ENCODE results near the gene NXF3.
"Not testable (repeated sequence)": the region's sequence is repeated elsewhere in the genome, so short reads cannot be mapped to it uniquely, and the experiment has no call there.

Gene NXF3, protein sequence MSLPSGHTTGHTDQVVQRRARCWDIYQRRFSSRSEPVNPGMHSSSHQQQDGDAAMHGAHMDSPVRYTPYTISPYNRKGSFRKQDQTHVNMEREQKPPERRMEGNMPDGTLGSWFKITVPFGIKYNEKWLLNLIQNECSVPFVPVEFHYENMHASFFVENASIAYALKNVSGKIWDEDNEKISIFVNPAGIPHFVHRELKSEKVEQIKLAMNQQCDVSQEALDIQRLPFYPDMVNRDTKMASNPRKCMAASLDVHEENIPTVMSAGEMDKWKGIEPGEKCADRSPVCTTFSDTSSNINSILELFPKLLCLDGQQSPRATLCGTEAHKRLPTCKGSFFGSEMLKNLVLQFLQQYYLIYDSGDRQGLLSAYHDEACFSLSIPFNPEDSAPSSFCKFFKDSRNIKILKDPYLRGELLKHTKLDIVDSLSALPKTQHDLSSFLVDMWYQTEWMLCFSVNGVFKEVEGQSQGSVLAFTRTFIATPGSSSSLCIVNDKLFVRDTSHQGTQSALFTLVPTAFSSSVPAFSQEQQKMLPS

DNA sequence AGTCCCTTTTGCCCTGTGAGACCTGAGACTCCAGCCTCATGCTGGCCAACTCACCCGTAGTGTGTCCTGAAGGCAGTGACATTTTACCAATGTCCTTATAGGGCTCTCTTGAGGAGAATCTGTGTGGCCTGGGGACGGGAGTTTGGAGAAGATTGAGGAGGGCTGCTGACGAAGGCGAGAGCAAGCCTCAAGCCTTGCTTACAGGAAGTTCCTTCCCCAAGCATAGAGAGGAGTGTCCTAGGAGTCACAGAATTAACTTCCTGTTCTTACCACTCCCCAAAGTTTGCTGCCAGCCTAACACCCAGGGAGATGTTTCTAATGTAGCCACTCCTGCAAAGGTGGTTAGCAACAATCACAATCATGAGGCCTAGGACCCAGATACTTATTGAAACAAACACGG is at the start of gene NXF3:
TSS of gene NXF3 (minus strand) at position 202 of the 400 bp plus-strand sequence. CDS start at position 82, 120 bp downstream.
- Histone ChIP-seq H3K4me3 (ENCODE audit: insufficient read length, low read depth) (no peak within 1 kb of the TSS), H3K36me3 (ENCODE audit: insufficient read depth, insufficient read length, low read length) (no peaks in the 10 kb centered on the region), H3K27me3 (ENCODE audit: insufficient read depth, insufficient read length) (no peaks in the 10 kb centered on the region), H3K9ac (ENCODE audit: insufficient read length, low read depth) (no peak within 1 kb of the TSS), H3K9me3 (ENCODE audit: insufficient read depth, low read length) (peaks cover 15% of the 10 kb centered on the region; the same call in 1 of the 2 replicates), H3K4me1 (ENCODE audit: insufficient read depth, insufficient read length) (no peaks in the 10 kb centered on the region)
- no peak for TF ChIP-seq YY1 (IDR thresholded peaks at IDR 0.05; ENCODE audit: insufficient read depth, insufficient read length)
- no peak for DNase-seq (ENCODE audit: low read depth, low spot score)

DNA sequence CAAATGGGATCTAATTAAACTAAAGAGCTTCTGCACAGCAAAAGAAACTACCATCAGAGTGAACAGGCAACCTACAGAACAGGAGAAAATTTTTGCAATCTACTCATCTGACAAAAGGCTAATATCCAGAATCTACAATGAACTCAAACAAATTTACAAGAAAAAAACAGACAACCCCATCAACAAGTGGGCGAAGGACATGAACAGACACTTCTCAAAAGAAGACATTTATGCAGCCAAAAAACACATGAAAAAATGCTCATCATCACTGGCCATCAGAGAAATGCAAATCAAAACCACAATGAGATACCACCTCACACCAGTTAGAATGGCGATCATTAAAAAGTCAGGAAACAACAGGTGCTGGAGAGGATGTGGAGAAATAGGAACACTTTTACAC is 43.6 kb upstream of the NXF3 start:
- not testable (repeated sequence) for H3K27me3 ChIP-seq (ENCODE audit: insufficient read depth, insufficient read length); DNase-seq (ENCODE audit: low read depth, low spot score); H3K36me3 ChIP-seq (ENCODE audit: insufficient read depth, insufficient read length, low read length); H3K9ac ChIP-seq (ENCODE audit: insufficient read length, low read depth); H3K4me3 ChIP-seq (ENCODE audit: insufficient read length, low read depth); H3K4me1 ChIP-seq (ENCODE audit: insufficient read depth, insufficient read length); H3K9me3 ChIP-seq (ENCODE audit: insufficient read depth, low read length)

DNA sequence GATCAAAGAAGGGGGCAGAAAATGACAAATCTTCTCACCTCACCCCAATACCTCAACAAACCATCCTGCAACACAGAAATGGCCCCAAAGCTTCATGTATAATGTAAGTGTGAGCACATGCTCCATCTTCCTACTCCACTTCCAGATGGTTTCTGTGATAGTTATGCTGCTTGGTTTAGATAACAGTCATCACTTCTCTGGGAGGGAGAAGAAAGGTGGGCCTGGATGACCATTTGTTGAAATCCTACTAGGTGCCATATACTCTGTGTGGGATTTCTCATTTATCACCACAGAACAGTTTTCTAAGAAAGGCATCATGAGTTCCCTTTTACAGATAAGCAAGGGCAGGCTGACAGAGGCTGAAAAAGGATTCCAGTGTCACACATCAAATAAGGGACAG is 31.3 kb upstream of the NXF3 start:
- H3K4me3 ChIP-seq (ENCODE audit: insufficient read length, low read depth), result no peak overlapping the region
- DNase-seq (ENCODE audit: low read depth, low spot score), result no peak
- TF ChIP-seq YY1 (IDR thresholded peaks at IDR 0.05; ENCODE audit: insufficient read depth, insufficient read length) (no peak), ZNF274 (IDR thresholded peaks at IDR 0.05; ENCODE audit: low read depth, low read length) (no peak), SUZ12 (IDR thresholded peaks at IDR 0.05; ENCODE audit: extremely low read depth, insufficient read depth, insufficient read length) (no peak)
- H3K9me3 ChIP-seq (ENCODE audit: insufficient read depth, low read length), result no peaks in the 10 kb centered on the region
- no peaks in the 10 kb centered on the region for H3K4me1 ChIP-seq (ENCODE audit: insufficient read depth, insufficient read length)
- H3K27me3 ChIP-seq (ENCODE audit: insufficient read depth, insufficient read length), result no peaks in the 10 kb centered on the region
- no peak overlapping the region for H3K9ac ChIP-seq (ENCODE audit: insufficient read length, low read depth)
- H3K36me3 ChIP-seq (ENCODE audit: insufficient read depth, insufficient read length, low read length), result no peaks in the 10 kb centered on the region

DNA sequence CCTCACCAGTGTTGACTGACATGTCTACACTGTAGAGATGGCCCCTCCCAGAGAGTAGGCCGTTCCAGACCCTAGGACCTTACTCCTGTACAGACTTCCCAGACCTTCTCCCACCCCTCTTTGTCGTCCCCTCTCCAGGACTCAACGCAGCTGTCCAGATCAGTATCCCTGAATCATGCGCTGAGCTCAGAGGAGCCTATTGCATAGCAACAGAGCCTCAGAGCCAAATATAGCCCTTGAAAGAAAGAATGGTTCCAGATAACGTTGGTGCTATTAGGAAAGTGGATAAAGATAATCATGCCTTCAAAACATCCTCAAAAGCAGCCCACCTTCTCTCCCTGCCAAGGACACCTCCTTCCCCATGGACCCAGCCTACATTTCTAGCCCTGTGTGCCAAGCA is 27.8 kb upstream of the NXF3 start:
- H3K27me3 ChIP-seq (ENCODE audit: insufficient read depth, insufficient read length), result no peaks in the 10 kb centered on the region
- no peaks in the 10 kb centered on the region for H3K36me3 ChIP-seq (ENCODE audit: insufficient read depth, insufficient read length, low read length)
- no peaks in the 10 kb centered on the region for H3K4me1 ChIP-seq (ENCODE audit: insufficient read depth, insufficient read length)
- H3K4me3 ChIP-seq (ENCODE audit: insufficient read length, low read depth), result no peak overlapping the region
- H3K9me3 ChIP-seq (ENCODE audit: insufficient read depth, low read length), result no peaks in the 10 kb centered on the region
- TF ChIP-seq YY1 (IDR thresholded peaks at IDR 0.05; ENCODE audit: insufficient read depth, insufficient read length) (no peak), SUZ12 (IDR thresholded peaks at IDR 0.05; ENCODE audit: extremely low read depth, insufficient read depth, insufficient read length) (no peak), ZNF274 (IDR thresholded peaks at IDR 0.05; ENCODE audit: low read depth, low read length) (no peak)
- H3K9ac ChIP-seq (ENCODE audit: insufficient read length, low read depth), result no peak overlapping the region
- no peak for DNase-seq (ENCODE audit: low read depth, low spot score)

DNA sequence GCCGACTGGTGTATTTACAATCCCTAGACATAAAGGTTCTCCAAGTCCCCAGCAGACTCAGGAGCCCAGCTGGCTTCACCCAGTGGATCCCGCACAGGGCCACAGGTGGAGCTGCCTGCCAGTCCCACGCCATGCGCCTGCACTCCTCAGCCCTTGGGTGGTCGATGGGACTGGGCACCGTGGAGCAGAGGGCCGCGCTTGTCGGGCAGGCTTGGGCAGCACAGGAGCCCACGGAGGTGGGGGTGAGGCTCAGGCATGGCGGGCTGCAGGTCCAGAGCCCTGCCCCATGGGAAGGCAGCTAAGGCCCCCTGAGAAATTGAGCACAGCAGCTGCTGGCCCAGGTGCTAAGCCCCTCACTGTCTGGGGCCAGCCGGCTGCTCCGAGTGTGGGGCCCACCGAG is 24.0 kb upstream of the NXF3 start:
- not testable (repeated sequence) for H3K4me1 ChIP-seq (ENCODE audit: insufficient read depth, insufficient read length); H3K4me3 ChIP-seq (ENCODE audit: insufficient read length, low read depth); H3K9ac ChIP-seq (ENCODE audit: insufficient read length, low read depth); H3K27me3 ChIP-seq (ENCODE audit: insufficient read depth, insufficient read length); H3K36me3 ChIP-seq (ENCODE audit: insufficient read depth, insufficient read length, low read length); H3K9me3 ChIP-seq (ENCODE audit: insufficient read depth, low read length); DNase-seq (ENCODE audit: low read depth, low spot score)

DNA sequence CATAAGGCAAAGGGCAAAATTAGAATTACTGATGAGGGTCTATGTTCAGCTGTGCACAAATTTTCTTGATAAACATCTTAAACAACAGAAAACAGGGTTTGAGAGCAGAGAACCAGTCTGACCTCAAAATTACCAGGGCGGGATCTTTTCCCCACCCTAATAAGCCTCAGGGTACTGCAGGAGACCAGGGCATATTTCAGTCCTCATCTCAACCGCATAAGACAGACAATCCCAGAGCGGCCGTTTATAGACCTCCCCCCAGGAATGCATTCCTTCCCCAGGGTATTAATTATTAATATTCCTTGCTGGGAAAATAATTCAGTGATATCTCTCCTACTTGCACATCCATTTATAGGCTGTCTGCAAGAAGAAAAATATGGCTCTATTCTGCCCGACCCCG is 16.6 kb upstream of the NXF3 start:
- DNase-seq (ENCODE audit: low read depth, low spot score); H3K9ac ChIP-seq (ENCODE audit: insufficient read length, low read depth); H3K27me3 ChIP-seq (ENCODE audit: insufficient read depth, insufficient read length); H3K36me3 ChIP-seq (ENCODE audit: insufficient read depth, insufficient read length, low read length); H3K4me3 ChIP-seq (ENCODE audit: insufficient read length, low read depth); H3K9me3 ChIP-seq (ENCODE audit: insufficient read depth, low read length); H3K4me1 ChIP-seq (ENCODE audit: insufficient read depth, insufficient read length): not testable (repeated sequence)

DNA sequence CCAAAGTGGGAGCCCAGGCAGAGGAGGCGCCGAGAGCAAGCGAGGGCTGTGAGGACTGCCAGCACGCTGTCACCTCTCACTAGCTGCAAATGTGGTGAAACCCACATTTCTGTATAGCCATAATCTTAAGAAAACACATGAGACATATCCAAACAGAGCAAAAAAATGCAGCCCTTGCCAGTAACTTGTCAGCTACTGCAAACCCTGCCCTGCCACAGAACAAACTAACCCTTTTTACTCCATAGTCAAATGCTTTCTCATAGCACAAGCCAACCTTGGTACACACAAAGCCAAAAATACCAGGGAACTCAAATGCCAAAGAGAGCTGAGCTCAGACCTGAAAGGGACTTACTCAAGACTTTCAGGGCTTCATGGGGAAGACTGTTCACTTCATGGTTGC is 14.9 kb upstream of the NXF3 start:
- no peak for DNase-seq (ENCODE audit: low read depth, low spot score)
- Histone ChIP-seq H3K9me3 (ENCODE audit: insufficient read depth, low read length) (peaks cover 6% of the 10 kb centered on the region; the same call in 1 of the 2 replicates), H3K27me3 (ENCODE audit: insufficient read depth, insufficient read length) (no peaks in the 10 kb centered on the region), H3K4me3 (ENCODE audit: insufficient read length, low read depth) (no peak overlapping the region), H3K36me3 (ENCODE audit: insufficient read depth, insufficient read length, low read length) (no peaks in the 10 kb centered on the region), H3K9ac (ENCODE audit: insufficient read length, low read depth) (no peak overlapping the region), H3K4me1 (ENCODE audit: insufficient read depth, insufficient read length) (no peaks in the 10 kb centered on the region)
- TF ChIP-seq ZNF274 (IDR thresholded peaks at IDR 0.05; ENCODE audit: low read depth, low read length) (no peak), YY1 (IDR thresholded peaks at IDR 0.05; ENCODE audit: insufficient read depth, insufficient read length) (no peak), SUZ12 (IDR thresholded peaks at IDR 0.05; ENCODE audit: extremely low read depth, insufficient read depth, insufficient read length) (no peak)

DNA sequence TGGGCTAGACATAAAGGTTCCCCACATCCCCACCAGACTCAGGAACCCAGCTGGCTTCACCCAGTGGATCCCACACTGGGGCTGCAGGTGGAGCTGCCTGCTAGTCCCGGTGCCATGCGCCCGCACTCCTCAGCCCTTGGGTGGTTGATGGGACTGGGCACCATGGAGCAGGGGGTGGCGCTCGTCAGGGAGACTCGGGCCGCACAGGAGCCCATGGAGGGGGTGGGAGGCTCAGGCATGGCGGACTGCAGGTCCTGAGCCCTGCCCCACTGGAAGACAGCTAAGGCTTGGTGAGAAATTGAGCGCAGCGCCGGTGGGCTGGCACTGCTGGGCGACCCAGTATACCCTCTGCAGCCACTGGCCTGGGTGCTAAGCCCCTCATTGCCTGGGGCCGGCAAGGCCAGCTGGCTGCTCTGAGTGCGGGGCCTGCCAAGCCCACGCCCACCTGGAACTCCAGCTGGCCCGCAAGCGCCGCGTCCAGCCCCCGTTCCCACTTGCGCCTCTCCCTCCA is 14.3 kb upstream of the NXF3 start:
- not testable (repeated sequence) for H3K27me3 ChIP-seq (ENCODE audit: insufficient read depth, insufficient read length); H3K36me3 ChIP-seq (ENCODE audit: insufficient read depth, insufficient read length, low read length); H3K9me3 ChIP-seq (ENCODE audit: insufficient read depth, low read length); H3K9ac ChIP-seq (ENCODE audit: insufficient read length, low read depth); H3K4me1 ChIP-seq (ENCODE audit: insufficient read depth, insufficient read length); H3K4me3 ChIP-seq (ENCODE audit: insufficient read length, low read depth); DNase-seq (ENCODE audit: low read depth, low spot score)

DNA sequence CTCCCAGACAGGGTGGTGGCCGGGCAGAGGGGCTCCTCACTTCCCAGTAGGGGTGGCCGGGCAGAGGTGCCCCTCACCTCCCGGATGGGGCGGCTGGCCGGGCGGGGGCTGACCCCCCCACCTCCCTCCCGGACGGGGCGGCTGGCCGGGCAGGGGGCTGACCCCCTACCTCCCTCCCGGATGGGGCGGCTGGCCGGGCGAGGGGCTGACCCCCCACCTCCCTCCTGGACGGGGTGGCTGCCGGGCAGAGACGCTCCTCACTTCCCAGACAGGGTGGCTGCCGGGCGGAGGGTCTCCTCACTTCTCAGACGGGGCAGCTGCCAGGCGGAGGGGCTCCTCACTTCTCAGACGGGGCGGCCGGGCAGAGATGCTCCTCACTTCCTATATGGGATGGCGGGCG is 11.4 kb upstream of the NXF3 start:
- H3K4me1 ChIP-seq (ENCODE audit: insufficient read depth, insufficient read length); H3K9me3 ChIP-seq (ENCODE audit: insufficient read depth, low read length); DNase-seq (ENCODE audit: low read depth, low spot score); H3K27me3 ChIP-seq (ENCODE audit: insufficient read depth, insufficient read length); H3K4me3 ChIP-seq (ENCODE audit: insufficient read length, low read depth); H3K9ac ChIP-seq (ENCODE audit: insufficient read length, low read depth); H3K36me3 ChIP-seq (ENCODE audit: insufficient read depth, insufficient read length, low read length): not testable (repeated sequence)

DNA sequence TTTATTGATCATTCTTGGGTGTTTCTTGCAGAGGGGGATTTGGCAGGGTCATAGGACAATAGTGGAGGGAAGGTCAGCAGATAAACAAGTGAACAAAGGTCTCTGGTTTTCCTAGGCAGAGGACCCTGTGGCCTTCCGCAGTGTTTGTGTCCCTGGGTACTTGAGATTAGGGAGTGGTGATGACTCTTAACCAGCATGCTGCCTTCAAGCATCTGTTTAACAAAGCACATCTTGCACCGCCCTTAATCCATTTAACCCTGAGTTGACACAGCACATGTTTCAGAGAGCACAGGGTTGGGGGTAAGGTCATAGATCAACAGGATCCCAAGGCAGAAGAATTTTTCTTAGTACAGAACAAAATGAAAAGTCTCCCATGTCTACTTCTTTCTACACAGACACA is 10.9 kb upstream of the NXF3 start:
- not testable (repeated sequence) for H3K27me3 ChIP-seq (ENCODE audit: insufficient read depth, insufficient read length); H3K9me3 ChIP-seq (ENCODE audit: insufficient read depth, low read length); H3K4me3 ChIP-seq (ENCODE audit: insufficient read length, low read depth); DNase-seq (ENCODE audit: low read depth, low spot score); H3K9ac ChIP-seq (ENCODE audit: insufficient read length, low read depth); H3K4me1 ChIP-seq (ENCODE audit: insufficient read depth, insufficient read length); H3K36me3 ChIP-seq (ENCODE audit: insufficient read depth, insufficient read length, low read length)
